Mucosa of stomach (tissue), 1 donor: Measurements from ENCODE around the gene AZU1.

Source experiments
- H3K27me3 ChIP-seq: one replicate; pipeline ENCODE4 v1.7.0; 2013; ENCODE audit warnings: mild to moderate bottlenecking, low read length; ENCODE audit not compliant: control insufficient read depth, insufficient read depth
- H3K36me3 ChIP-seq: one replicate; pipeline ENCODE4 v1.7.0; 2013; ENCODE audit warnings: low read length; ENCODE audit not compliant: control insufficient read depth, insufficient read depth
- H3K4me1 ChIP-seq: one replicate; pipeline ENCODE4 v1.7.0; 2013; ENCODE audit warnings: mild to moderate bottlenecking, low read length; ENCODE audit not compliant: control insufficient read depth, insufficient read depth
- H3K4me3 ChIP-seq: one replicate; pipeline ENCODE4 v1.7.0; 2013; ENCODE audit warnings: low read length
- H3K9ac ChIP-seq: one replicate; pipeline ENCODE4 v1.7.0; 2013; ENCODE audit warnings: mild to moderate bottlenecking, low read length, moderate library complexity
- H3K9me3 ChIP-seq: one replicate; pipeline ENCODE4 v1.7.0; 2013; ENCODE audit warnings: mild to moderate bottlenecking, low read length, moderate library complexity; ENCODE audit not compliant: control insufficient read depth
- donor health status: Pancreatic carcinoma.

Gene AZU1

GRCh38 chr19:827710-828321, at the start of gene AZU1:
TSS of gene AZU1 (plus strand) at chr19:827837. CDS start at chr19:827847, 10 bp downstream.
- H3K27me3 ChIP-seq, result peaks cover 22% of the 10 kb centered on the region
- H3K4me3 ChIP-seq, result no peak within 1 kb of the TSS
- no peak within 1 kb of the TSS for H3K9ac ChIP-seq
- H3K9me3 ChIP-seq, result no peaks in the 10 kb centered on the region
- H3K36me3 ChIP-seq, result no peaks in the 10 kb centered on the region
- H3K4me1 ChIP-seq, result peaks cover 6% of the 10 kb centered on the region

- H3K9ac ChIP-seq, result no peak overlapping the region
- no peak overlapping the region for H3K4me3 ChIP-seq
- peaks cover 18% of the 10 kb centered on the region for H3K4me1 ChIP-seq
- peaks cover 11% of the 10 kb centered on the region for H3K27me3 ChIP-seq
- H3K36me3 ChIP-seq, result no peaks in the 10 kb centered on the region
- no peaks in the 10 kb centered on the region for H3K9me3 ChIP-seq
These were observed 48.6 kb upstream of the AZU1 start for GRCh38 chr19:778910-779653.

GRCh38 chr19:780935-781334, 46.7 kb upstream of the AZU1 start:
- H3K27me3 ChIP-seq, result peaks cover 11% of the 10 kb centered on the region
- no peaks in the 10 kb centered on the region for H3K9me3 ChIP-seq
- H3K36me3 ChIP-seq, result no peaks in the 10 kb centered on the region
- H3K4me3 ChIP-seq, result no peak overlapping the region
- H3K4me1 ChIP-seq, result peaks cover 18% of the 10 kb centered on the region
- no peak overlapping the region for H3K9ac ChIP-seq

GRCh38 chr19:781800-782184, 45.8 kb upstream of the AZU1 start:
- Histone ChIP-seq H3K36me3 (no peaks in the 10 kb centered on the region), H3K27me3 (peaks cover 11% of the 10 kb centered on the region), H3K9me3 (no peaks in the 10 kb centered on the region), H3K4me1 (peaks cover 18% of the 10 kb centered on the region), H3K9ac (no peak overlapping the region), H3K4me3 (no peak overlapping the region)

- Histone ChIP-seq H3K36me3 (no peaks in the 10 kb centered on the region), H3K4me3 (no peak overlapping the region), H3K9me3 (no peaks in the 10 kb centered on the region), H3K4me1 (peaks cover 18% of the 10 kb centered on the region), H3K27me3 (peaks cover 11% of the 10 kb centered on the region), H3K9ac (peak overlapping the region; percentile 50)
These were observed 45.3 kb upstream of the AZU1 start for GRCh38 chr19:782185-782877.

- Histone ChIP-seq H3K4me3 (no peak overlapping the region), H3K27me3 (peaks cover 11% of the 10 kb centered on the region), H3K4me1 (peaks cover 18% of the 10 kb centered on the region), H3K36me3 (no peaks in the 10 kb centered on the region), H3K9ac (peak overlapping the region; percentile 50), H3K9me3 (no peaks in the 10 kb centered on the region)
These were observed 44.6 kb upstream of the AZU1 start for GRCh38 chr19:782878-783668.

- Histone ChIP-seq H3K27me3 (peaks cover 11% of the 10 kb centered on the region), H3K9me3 (no peaks in the 10 kb centered on the region), H3K9ac (no peak overlapping the region), H3K4me1 (peaks cover 18% of the 10 kb centered on the region), H3K36me3 (no peaks in the 10 kb centered on the region), H3K4me3 (no peak overlapping the region)
These were observed 43.1 kb upstream of the AZU1 start for GRCh38 chr19:784541-784940.

- Histone ChIP-seq H3K9ac (no peak overlapping the region), H3K27me3 (peaks cover 3% of the 10 kb centered on the region), H3K4me3 (no peak overlapping the region), H3K4me1 (peaks cover 10% of the 10 kb centered on the region), H3K9me3 (no peaks in the 10 kb centered on the region), H3K36me3 (no peaks in the 10 kb centered on the region)
These were observed 40.1 kb upstream of the AZU1 start for GRCh38 chr19:787536-787935.

GRCh38 chr19:788686-788982, 39.0 kb upstream of the AZU1 start:
- H3K9me3 ChIP-seq, result no peaks in the 10 kb centered on the region
- no peak overlapping the region for H3K4me3 ChIP-seq
- H3K27me3 ChIP-seq, result no peaks in the 10 kb centered on the region
- H3K4me1 ChIP-seq, result no peaks in the 10 kb centered on the region
- no peak overlapping the region for H3K9ac ChIP-seq
- H3K36me3 ChIP-seq, result no peaks in the 10 kb centered on the region

- no peaks in the 10 kb centered on the region for H3K9me3 ChIP-seq
- no peaks in the 10 kb centered on the region for H3K27me3 ChIP-seq
- H3K9ac ChIP-seq, result no peak overlapping the region
- H3K4me1 ChIP-seq, result no peaks in the 10 kb centered on the region
- no peaks in the 10 kb centered on the region for H3K36me3 ChIP-seq
- no peak overlapping the region for H3K4me3 ChIP-seq
These were observed 38.5 kb upstream of the AZU1 start for GRCh38 chr19:788983-789700.

- no peak overlapping the region for H3K9ac ChIP-seq
- no peaks in the 10 kb centered on the region for H3K27me3 ChIP-seq
- H3K4me3 ChIP-seq, result no peak overlapping the region
- no peaks in the 10 kb centered on the region for H3K9me3 ChIP-seq
- no peaks in the 10 kb centered on the region for H3K36me3 ChIP-seq
- no peaks in the 10 kb centered on the region for H3K4me1 ChIP-seq
These were observed 38.0 kb upstream of the AZU1 start for GRCh38 chr19:789701-790060.
